Anterior cingulate cortex (tissue), 58 donors: ENCODE data around the gene GRIP2.
A peak's percentile ranks its signal among the peaks of the same experiment; 100 is the strongest.

Experiments used
- DNase-seq, 58 donors: peaks; one replicate each; lab custom pipeline; 2025; lab: John Stamatoyannopoulos, UW

GRIP2 gene

GRCh38 chr3:14441920-14442300, 98.2 kb downstream of the GRIP2 start:
- peak in 1 of 58 donors; percentile 26 for DNase-seq

GRCh38 chr3:14441240-14441919, 98.8 kb downstream of the GRIP2 start:
- peak in 1 of 58 donors; percentile 25 for DNase-seq

- DNase-seq, result peak in 32 of 58 donors; percentile 11 to 76 (median 46)
These were observed 99.5 kb downstream of the GRIP2 start for GRCh38 chr3:14440531-14441239.

GRCh38 chr3:14440168-14440518, 100.0 kb downstream of the GRIP2 start:
- DNase-seq, result no peak

- DNase-seq, result peak in 10 of 58 donors; percentile 21 to 43 (median 28)
These were observed 100.5 kb downstream of the GRIP2 start for GRCh38 chr3:14439501-14440167.
